HG03097 (cell line): ENCODE measurements around the gene MEF2D.

Source experiments
- ATAC-seq: cut with Tn5 transposase; IDR thresholded peaks from one replicate; pipeline ENCODE4 v1.9.1; 2021; ENCODE audit not compliant: unreplicated experiment, low FRiP score

Gene MEF2D

GRCh38 chr1:156430866-156431265, 69.7 kb downstream of the MEF2D start:
- no peak for ATAC-seq

- ATAC-seq: no peak
Observed at GRCh38 chr1:156430303-156430702, 70.3 kb downstream of the MEF2D start.

- ATAC-seq: no peak
Observed at GRCh38 chr1:156429313-156430060, 71.1 kb downstream of the MEF2D start.

- ATAC-seq: no peak
Observed at GRCh38 chr1:156428746-156429288, 71.8 kb downstream of the MEF2D start.

GRCh38 chr1:156427957-156428356, 72.6 kb downstream of the MEF2D start:
- ATAC-seq: no peak

GRCh38 chr1:156425943-156426342, 74.6 kb downstream of the MEF2D start:
- no peak for ATAC-seq

GRCh38 chr1:156424806-156425432, 75.7 kb downstream of the MEF2D start:
- no peak for ATAC-seq

- ATAC-seq: no peak
Observed at GRCh38 chr1:156423422-156424352, 76.9 kb downstream of the MEF2D start.

- no peak for ATAC-seq
Observed at GRCh38 chr1:156422602-156423091, 77.9 kb downstream of the MEF2D start.

- ATAC-seq: no peak
Observed at GRCh38 chr1:156421939-156422601, 78.5 kb downstream of the MEF2D start.

- ATAC-seq: no peak
Observed at GRCh38 chr1:156421062-156421938, 79.3 kb downstream of the MEF2D start.

- ATAC-seq: no peak
Observed at GRCh38 chr1:156420205-156421061, 80.1 kb downstream of the MEF2D start.

- no peak for ATAC-seq
Observed at GRCh38 chr1:156419854-156420204, 80.7 kb downstream of the MEF2D start.

- no peak for ATAC-seq
Observed at GRCh38 chr1:156418416-156419070, 82.0 kb downstream of the MEF2D start.

GRCh38 chr1:156417401-156418020, 83.1 kb downstream of the MEF2D start:
- no peak for ATAC-seq

GRCh38 chr1:156416993-156417392, 83.6 kb downstream of the MEF2D start:
- no peak for ATAC-seq

GRCh38 chr1:156414461-156415064, 86.0 kb downstream of the MEF2D start:
- no peak for ATAC-seq
